ENCODE results near the gene MBP. TPM values are rescaled to one million over a fixed set of nuclear protein-coding genes. Genes with fewer than 3 reads are reported as not detected.

Gene MBP
- total and polyA plus RNA-seq, 5 donors from 2014 or later, result 134 to 172 (median 143) TPM

DNA sequence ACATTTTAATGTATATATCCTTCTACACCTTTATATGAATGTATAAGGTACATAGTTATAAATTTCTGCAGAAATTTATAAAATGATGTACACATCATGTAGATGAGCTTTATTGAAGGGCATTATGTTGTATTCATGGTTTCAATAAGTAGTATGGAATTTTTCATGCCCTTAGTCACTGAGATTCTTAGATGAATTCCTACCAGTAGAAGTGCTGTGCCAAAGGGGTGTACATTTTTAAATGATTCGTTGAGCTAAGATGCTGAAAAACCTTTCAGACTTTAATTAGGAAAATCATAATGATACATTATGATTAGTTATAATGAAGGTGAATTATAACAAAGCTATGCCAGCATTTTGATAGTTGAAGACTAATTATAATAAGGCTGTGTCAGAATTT, 195.0 kb downstream of the MBP start:
- no peak for ATAC-seq (ENCODE audit: low read depth in 2 of 2)
- H3K27ac ChIP-seq (ENCODE audit: insufficient read depth, low read length, poor library complexity, severe bottlenecking), result no peak overlapping the region
- no peak for DNase-seq
- Mint-ChIP-seq H3K4me3 (no peak overlapping the region), H3K27me3 (no peaks in the 10 kb centered on the region), H3K36me3 (peaks cover 41% of the 10 kb centered on the region), H3K9me3 (no peaks in the 10 kb centered on the region), H3K4me1 (peaks cover 0 to 3% (median 0%) of the 10 kb centered on the region in 4 donors), H3K27ac (no peak overlapping the region)
- H3K27me3 ChIP-seq (ENCODE audit: control insufficient read depth, insufficient read depth, low read length), result no peaks in the 10 kb centered on the region
- H3K36me3 ChIP-seq (ENCODE audit: control insufficient read depth, insufficient read depth, low read length), result peaks cover 33% of the 10 kb centered on the region
- H3K4me1 ChIP-seq (ENCODE audit: control insufficient read depth, insufficient read depth, low read length, poor library complexity, severe bottlenecking), result no peaks in the 10 kb centered on the region
- H3K4me3 ChIP-seq (ENCODE audit: low read depth, low read length), result no peak overlapping the region
- H3K9me3 ChIP-seq (ENCODE audit: control insufficient read depth in 2 of 2, low read length in 2 of 2), result no peaks in the 10 kb centered on the region

DNA sequence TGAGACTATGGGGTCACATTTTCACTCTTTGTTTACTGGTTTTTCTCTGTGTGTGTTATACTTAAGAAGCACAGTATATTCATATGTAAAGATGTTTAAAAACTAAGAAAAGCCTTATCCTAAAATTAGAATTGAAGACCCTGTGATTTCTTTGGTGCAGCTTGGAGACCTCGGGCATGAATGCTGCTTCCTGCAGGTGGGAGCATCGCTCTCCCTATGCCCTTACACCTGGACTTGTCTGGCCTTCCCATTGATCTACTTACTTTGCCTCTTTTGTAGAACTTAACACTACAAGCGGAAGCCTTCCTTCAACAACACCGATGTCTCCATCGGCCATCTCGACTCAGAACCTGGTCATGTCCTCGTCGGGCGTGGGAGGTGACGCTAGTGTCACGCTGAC, 195.7 kb downstream of the MBP start:
- no peak for ATAC-seq (ENCODE audit: low read depth in 2 of 2)
- no peaks in the 10 kb centered on the region for H3K9me3 Mint-ChIP-seq
- peaks cover 36% of the 10 kb centered on the region for H3K36me3 ChIP-seq (ENCODE audit: control insufficient read depth, insufficient read depth, low read length)
- no peaks in the 10 kb centered on the region for H3K27me3 Mint-ChIP-seq
- peak overlapping the region in 1 of 3 donors; percentile 44 for H3K27ac Mint-ChIP-seq
- H3K36me3 Mint-ChIP-seq, result peaks cover 48% of the 10 kb centered on the region
- no peak overlapping the region for H3K4me3 ChIP-seq (ENCODE audit: low read depth, low read length)
- no peak overlapping the region for H3K4me3 Mint-ChIP-seq
- no peak for DNase-seq
- no peaks in the 10 kb centered on the region for H3K4me1 ChIP-seq (ENCODE audit: control insufficient read depth, insufficient read depth, low read length, poor library complexity, severe bottlenecking)
- no peaks in the 10 kb centered on the region for H3K9me3 ChIP-seq (ENCODE audit: control insufficient read depth in 2 of 2, low read length in 2 of 2)
- H3K27me3 ChIP-seq (ENCODE audit: control insufficient read depth, insufficient read depth, low read length), result no peaks in the 10 kb centered on the region
- H3K4me1 Mint-ChIP-seq, result peaks cover 0 to 3% (median 0%) of the 10 kb centered on the region in 4 donors
- H3K27ac ChIP-seq (ENCODE audit: insufficient read depth, low read length, poor library complexity, severe bottlenecking), result no peak overlapping the region

DNA sequence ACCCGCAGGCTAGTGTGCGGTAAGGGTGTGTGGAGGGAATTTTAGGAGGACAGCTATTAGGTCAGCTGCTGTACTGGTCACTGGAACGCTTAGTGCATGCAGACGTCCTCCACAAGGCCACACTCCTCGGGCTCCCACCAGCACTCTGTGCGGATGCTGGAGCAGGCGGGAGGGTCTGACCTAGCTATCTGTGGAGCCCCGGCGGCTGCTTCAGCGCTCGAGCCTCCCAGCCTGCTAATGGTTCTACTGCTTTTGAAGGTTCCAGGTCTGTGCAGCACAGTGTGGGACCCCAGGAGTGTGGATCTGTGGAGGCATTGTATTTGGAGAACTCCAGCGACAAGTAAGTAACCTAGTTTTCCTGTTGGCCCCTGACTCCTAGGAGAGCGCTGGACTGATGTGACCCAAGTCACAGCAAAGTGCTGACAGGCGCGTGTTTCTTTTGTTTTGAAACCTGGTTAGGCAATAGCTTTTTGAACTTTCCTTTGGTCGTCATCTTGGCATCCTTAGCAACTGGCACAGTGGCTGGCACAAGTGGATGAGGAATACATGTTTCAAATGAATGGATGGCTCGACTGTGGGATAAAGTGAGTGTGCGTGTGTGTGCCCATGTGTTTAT, 196.8 kb downstream of the MBP start:
- H3K36me3 Mint-ChIP-seq, result peaks cover 54% of the 10 kb centered on the region
- no peak overlapping the region for H3K4me3 ChIP-seq (ENCODE audit: low read depth, low read length)
- no peaks in the 10 kb centered on the region for H3K9me3 ChIP-seq (ENCODE audit: control insufficient read depth in 2 of 2, low read length in 2 of 2)
- peaks cover 0 to 3% (median 0%) of the 10 kb centered on the region in 4 donors for H3K4me1 Mint-ChIP-seq
- no peaks in the 10 kb centered on the region for H3K27me3 Mint-ChIP-seq
- peaks cover 42% of the 10 kb centered on the region for H3K36me3 ChIP-seq (ENCODE audit: control insufficient read depth, insufficient read depth, low read length)
- H3K9me3 Mint-ChIP-seq, result no peaks in the 10 kb centered on the region
- DNase-seq (no peak), ATAC-seq (ENCODE audit: low read depth in 2 of 2) (no peak)
- no peaks in the 10 kb centered on the region for H3K27me3 ChIP-seq (ENCODE audit: control insufficient read depth, insufficient read depth, low read length)
- no peak overlapping the region for H3K4me3 Mint-ChIP-seq
- H3K27ac ChIP-seq (ENCODE audit: insufficient read depth, low read length, poor library complexity, severe bottlenecking), result no peak overlapping the region
- H3K27ac Mint-ChIP-seq, result no peak overlapping the region
- no peaks in the 10 kb centered on the region for H3K4me1 ChIP-seq (ENCODE audit: control insufficient read depth, insufficient read depth, low read length, poor library complexity, severe bottlenecking)

DNA sequence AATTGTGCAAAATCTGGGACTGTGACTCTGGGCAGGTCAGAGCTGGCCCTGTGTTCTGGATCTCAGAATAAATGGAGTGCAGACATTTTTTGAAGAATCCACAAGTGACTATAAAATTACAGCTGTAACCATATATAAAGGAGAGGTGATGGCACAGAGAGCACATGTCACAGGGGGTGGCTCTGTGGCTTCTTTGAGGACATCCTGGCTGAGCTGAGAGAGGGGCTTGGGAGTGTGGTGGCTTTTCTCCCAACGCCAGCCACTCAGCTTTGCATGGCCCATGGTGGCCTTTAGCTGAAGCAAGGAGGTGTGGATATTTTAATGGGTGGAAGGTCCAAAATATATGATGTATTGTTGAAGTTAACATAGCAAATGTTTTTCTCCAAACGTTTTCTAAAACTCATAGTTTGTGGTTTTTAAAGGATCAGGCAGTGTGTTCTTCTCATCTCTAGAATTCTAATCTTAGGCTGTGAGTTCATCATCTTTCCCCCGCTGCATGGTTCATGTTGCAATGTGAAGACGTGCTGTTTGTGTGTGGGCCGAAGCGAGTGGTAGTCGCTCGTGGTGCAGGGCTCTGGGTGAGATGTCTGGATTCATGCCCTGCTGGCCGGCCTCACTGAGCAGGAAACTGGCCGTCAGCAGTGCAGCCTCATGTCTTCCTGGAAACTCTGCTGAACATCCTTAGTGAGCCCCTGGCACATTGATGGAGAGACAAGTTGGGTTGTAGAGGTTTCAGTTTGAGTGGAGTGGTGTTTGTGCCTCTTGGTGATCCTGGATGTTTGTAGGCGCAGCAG, 200.4 kb downstream of the MBP start:
- H3K4me3 Mint-ChIP-seq, result no peak overlapping the region

DNA sequence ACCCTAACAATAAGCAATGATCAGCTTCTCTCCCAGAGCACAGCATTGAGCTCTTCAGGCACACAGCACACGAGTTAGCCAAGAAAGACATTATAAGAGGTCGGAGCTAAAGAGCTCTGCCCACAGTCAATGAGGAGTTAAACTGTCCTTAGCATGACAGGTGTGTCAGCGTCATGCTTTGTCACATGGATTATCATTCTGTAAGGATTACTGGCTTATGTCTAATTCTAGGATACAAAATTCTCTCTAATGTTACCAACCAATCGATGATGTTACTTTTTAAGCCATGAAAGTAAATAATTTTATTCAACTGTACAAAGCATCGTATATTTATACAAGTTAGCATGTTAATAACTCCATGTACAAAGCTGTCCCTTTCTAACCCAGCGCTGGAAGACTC, 201.4 kb downstream of the MBP start:
- Mint-ChIP-seq H3K4me3 (no peak overlapping the region), H3K9me3 (no peaks in the 10 kb centered on the region), H3K4me1 (peaks cover 0 to 3% (median 0%) of the 10 kb centered on the region in 4 donors), H3K36me3 (peaks cover 55% of the 10 kb centered on the region), H3K27me3 (no peaks in the 10 kb centered on the region), H3K27ac (no peak overlapping the region)
- Histone ChIP-seq H3K36me3 (ENCODE audit: control insufficient read depth, insufficient read depth, low read length) (peaks cover 50% of the 10 kb centered on the region), H3K27me3 (ENCODE audit: control insufficient read depth, insufficient read depth, low read length) (no peaks in the 10 kb centered on the region), H3K4me1 (ENCODE audit: control insufficient read depth, insufficient read depth, low read length, poor library complexity, severe bottlenecking) (no peaks in the 10 kb centered on the region), H3K9me3 (ENCODE audit: control insufficient read depth in 2 of 2, low read length in 2 of 2) (no peaks in the 10 kb centered on the region), H3K27ac (ENCODE audit: insufficient read depth, low read length, poor library complexity, severe bottlenecking) (no peak overlapping the region), H3K4me3 (ENCODE audit: low read depth, low read length) (no peak overlapping the region)
- no peak for DNase-seq
- ATAC-seq (ENCODE audit: low read depth in 2 of 2), result no peak

More for the DNA sequence above, 200.4 kb downstream of the MBP start:
- H3K27me3 ChIP-seq (ENCODE audit: control insufficient read depth, insufficient read depth, low read length), result no peaks in the 10 kb centered on the region
- H3K27me3 Mint-ChIP-seq, result no peaks in the 10 kb centered on the region
- no peak overlapping the region for H3K27ac ChIP-seq (ENCODE audit: insufficient read depth, low read length, poor library complexity, severe bottlenecking)
- peaks cover 0 to 3% (median 0%) of the 10 kb centered on the region in 4 donors for H3K4me1 Mint-ChIP-seq
- no peaks in the 10 kb centered on the region for H3K9me3 ChIP-seq (ENCODE audit: control insufficient read depth in 2 of 2, low read length in 2 of 2)
- no peaks in the 10 kb centered on the region for H3K9me3 Mint-ChIP-seq
- H3K4me3 ChIP-seq (ENCODE audit: low read depth, low read length), result no peak overlapping the region
- H3K4me1 ChIP-seq (ENCODE audit: control insufficient read depth, insufficient read depth, low read length, poor library complexity, severe bottlenecking), result no peaks in the 10 kb centered on the region
- no peak for ATAC-seq (ENCODE audit: low read depth in 2 of 2)
- no peak for DNase-seq
- H3K27ac Mint-ChIP-seq, result peak overlapping the region in 1 of 3 donors; percentile 94
- H3K36me3 Mint-ChIP-seq, result peaks cover 55% of the 10 kb centered on the region
- peaks cover 53% of the 10 kb centered on the region for H3K36me3 ChIP-seq (ENCODE audit: control insufficient read depth, insufficient read depth, low read length)

Other genes starting within 250 kb of the MBP start
- not detected for gene GALR1, start 117.1 kb upstream of the MBP start, total RNA-seq
- gene GALR1, start 117.1 kb upstream of the MBP start, polyA plus RNA-seq, result not detected

All from CD4-positive, CD25-positive, alpha-beta regulatory T cell (primary cell).